ENCODE results near the gene ADD1. TPM values are rescaled to one million over a fixed set of nuclear protein-coding genes. Genes with fewer than 3 reads are reported as not detected.

Gene ADD1
- total and polyA plus RNA-seq, 2 donors (not counting 1 experiment from before 2014, with no cell fraction given): 302 to 383 TPM

GRCh38 chr4:2843941-2844584, 419 bp downstream of the ADD1 start:
- Histone ChIP-seq H3K36me3 (replicated peaks in 1 of 2; ENCODE audit: control extremely low read depth in 1 of 2, control insufficient read depth in 1 of 2, extremely low read depth in 1 of 2, insufficient read depth in 2 of 2, low read length in 1 of 2) (no peaks in the 10 kb centered on the region), H3K4me3 (ENCODE audit: control extremely low read depth in 1 of 5, extremely low read depth in 1 of 5, insufficient read depth in 1 of 5, low read depth in 2 of 5, low read length in 4 of 5) (peak overlapping the region; percentile 82 to 97 (median 84)), H3K27me3 (replicated peaks in 1 of 4; ENCODE audit: control extremely low read depth in 1 of 4, control insufficient read depth in 3 of 4, insufficient read depth in 4 of 4, low read length in 3 of 4) (no peaks in the 10 kb centered on the region), H3K4me1 (ENCODE audit: control insufficient read depth in 2 of 2, insufficient read depth in 2 of 2, low read length in 2 of 2) (peaks cover 47 to 53% of the 10 kb centered on the region in 2 donors), H3K9ac (ENCODE audit: low read length) (peak overlapping the region; percentile 82), H3K4me2 (replicated peaks; ENCODE audit: low read depth, low read length, poor library complexity, severe bottlenecking) (peak overlapping the region; percentile 90), H3K27ac (ENCODE audit: low read length in 2 of 2) (peak overlapping the region; percentile 69 to 79), H4K20me1 (ENCODE audit: control insufficient read depth, insufficient read depth, low read length, poor library complexity, severe bottlenecking) (peaks cover 10% of the 10 kb centered on the region), H3K9me3 (ENCODE audit: control extremely low read depth in 1 of 3, control insufficient read depth in 2 of 3, insufficient read depth in 1 of 3, low read length in 2 of 3) (peaks cover 0 to 4% (median 0%) of the 10 kb centered on the region in 3 donors), H3K79me2 (ENCODE audit: control insufficient read depth, insufficient read depth, low read length) (peaks cover 90% of the 10 kb centered on the region), H2AFZ (ENCODE audit: insufficient read depth, low read depth, low read length, poor library complexity, severe bottlenecking) (peak overlapping the region; percentile 80)
- H3K27me3 Mint-ChIP-seq: no peaks in the 10 kb centered on the region
- DNase-seq (peak; percentile 59), ATAC-seq (ENCODE audit: low read depth) (no peak)
- WGBS (ENCODE audit: insufficient coverage): under 1% methylated on average over 70 of the region's 74 CpGs
- TF ChIP-seq EZH2 (IDR thresholded peaks at IDR 0.05; ENCODE audit: borderline replicate concordance, insufficient read depth, low read depth, low read length, poor library complexity, severe bottlenecking): no peak
- TF ChIP-seq, protein P1, sequence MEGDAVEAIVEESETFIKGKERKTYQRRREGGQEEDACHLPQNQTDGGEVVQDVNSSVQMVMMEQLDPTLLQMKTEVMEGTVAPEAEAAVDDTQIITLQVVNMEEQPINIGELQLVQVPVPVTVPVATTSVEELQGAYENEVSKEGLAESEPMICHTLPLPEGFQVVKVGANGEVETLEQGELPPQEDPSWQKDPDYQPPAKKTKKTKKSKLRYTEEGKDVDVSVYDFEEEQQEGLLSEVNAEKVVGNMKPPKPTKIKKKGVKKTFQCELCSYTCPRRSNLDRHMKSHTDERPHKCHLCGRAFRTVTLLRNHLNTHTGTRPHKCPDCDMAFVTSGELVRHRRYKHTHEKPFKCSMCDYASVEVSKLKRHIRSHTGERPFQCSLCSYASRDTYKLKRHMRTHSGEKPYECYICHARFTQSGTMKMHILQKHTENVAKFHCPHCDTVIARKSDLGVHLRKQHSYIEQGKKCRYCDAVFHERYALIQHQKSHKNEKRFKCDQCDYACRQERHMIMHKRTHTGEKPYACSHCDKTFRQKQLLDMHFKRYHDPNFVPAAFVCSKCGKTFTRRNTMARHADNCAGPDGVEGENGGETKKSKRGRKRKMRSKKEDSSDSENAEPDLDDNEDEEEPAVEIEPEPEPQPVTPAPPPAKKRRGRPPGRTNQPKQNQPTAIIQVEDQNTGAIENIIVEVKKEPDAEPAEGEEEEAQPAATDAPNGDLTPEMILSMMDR (IDR thresholded peaks at IDR 0.05): no peak
- H3K27ac Mint-ChIP-seq: peak overlapping the region; percentile 97
- ChIA-PET CTCF (no interaction called here), POLR2A (interaction anchor here (1.0 to 1.3 kb wide), 3 partner anchors 9 to 31 kb away, joined by 3 to 4 read pairs (median 4); no protein-coding TSS in a partner anchor)
- H3K4me1 Mint-ChIP-seq: peaks cover 60% of the 10 kb centered on the region
- peak overlapping the region; percentile 92 for H3K4me3 Mint-ChIP-seq
- no peaks in the 10 kb centered on the region for H3K9me3 Mint-ChIP-seq (ENCODE audit: insufficient read depth)
- intact Hi-C loops (cut with micrococcal nuclease): loop anchor here (1.0 to 10.0 kb wide), 6 partner anchors 7 to 359 kb away; partner anchors contain the start of genes HTT and HTT-AS

- H3K4me3 ChIP-seq (ENCODE audit: control extremely low read depth in 1 of 5, extremely low read depth in 1 of 5, insufficient read depth in 1 of 5, low read depth in 2 of 5, low read length in 4 of 5): peak overlapping the region in 1 of 5 experiments; percentile 82
- intact Hi-C loops (cut with micrococcal nuclease): loop anchor here (1.0 to 10.0 kb wide), 4 partner anchors 8 to 361 kb away; no protein-coding TSS in a partner anchor
- peak overlapping the region; percentile 82 for H3K9ac ChIP-seq (ENCODE audit: low read length)
- no peaks in the 10 kb centered on the region for H3K27me3 ChIP-seq (replicated peaks in 1 of 4; ENCODE audit: control extremely low read depth in 1 of 4, control insufficient read depth in 3 of 4, insufficient read depth in 4 of 4, low read length in 3 of 4)
- peak overlapping the region; percentile 89 for H3K4me3 Mint-ChIP-seq
- no peaks in the 10 kb centered on the region for H3K9me3 Mint-ChIP-seq (ENCODE audit: insufficient read depth)
- peaks cover 62 to 64% of the 10 kb centered on the region in 2 donors for H3K4me1 ChIP-seq (ENCODE audit: control insufficient read depth in 2 of 2, insufficient read depth in 2 of 2, low read length in 2 of 2)
- peaks cover 21% of the 10 kb centered on the region for H4K20me1 ChIP-seq (ENCODE audit: control insufficient read depth, insufficient read depth, low read length, poor library complexity, severe bottlenecking)
- H3K79me2 ChIP-seq (ENCODE audit: control insufficient read depth, insufficient read depth, low read length): peaks cover 92% of the 10 kb centered on the region
- TF ChIP-seq EZH2 (IDR thresholded peaks at IDR 0.05; ENCODE audit: borderline replicate concordance, insufficient read depth, low read depth, low read length, poor library complexity, severe bottlenecking): no peak
- TF ChIP-seq, protein P1 (IDR thresholded peaks at IDR 0.05): no peak
- H3K27me3 Mint-ChIP-seq: no peaks in the 10 kb centered on the region
- H3K27ac ChIP-seq (ENCODE audit: low read length in 2 of 2): peak overlapping the region in 1 of 2 donors; percentile 72
- H3K36me3 ChIP-seq (replicated peaks in 1 of 2; ENCODE audit: control extremely low read depth in 1 of 2, control insufficient read depth in 1 of 2, extremely low read depth in 1 of 2, insufficient read depth in 2 of 2, low read length in 1 of 2): no peaks in the 10 kb centered on the region
- peak overlapping the region; percentile 90 for H3K4me2 ChIP-seq (replicated peaks; ENCODE audit: low read depth, low read length, poor library complexity, severe bottlenecking)
- ChIA-PET CTCF (interaction anchor here (1.1 to 1.2 kb wide), 2 partner anchors 8 to 83 kb away, joined by 3 read pairs; no protein-coding TSS in a partner anchor), POLR2A (no interaction called here)
- H3K4me1 Mint-ChIP-seq: peaks cover 72% of the 10 kb centered on the region
- ATAC-seq (ENCODE audit: low read depth): no peak
- H2AFZ ChIP-seq (ENCODE audit: insufficient read depth, low read depth, low read length, poor library complexity, severe bottlenecking): no peak overlapping the region
- WGBS (ENCODE audit: insufficient coverage): no CpG with 5 or more reads among the region's 2 CpGs
- peaks cover 0 to 4% (median 0%) of the 10 kb centered on the region in 3 donors for H3K9me3 ChIP-seq (ENCODE audit: control extremely low read depth in 1 of 3, control insufficient read depth in 2 of 3, insufficient read depth in 1 of 3, low read length in 2 of 3)
- no peak overlapping the region for H3K27ac Mint-ChIP-seq
- DNase-seq: no peak
Measured at GRCh38 chr4:2846172-2846571, 2.5 kb downstream of the ADD1 start.
